Measurements from ENCODE around the gene SLC29A3.

Gene SLC29A3

DNA sequence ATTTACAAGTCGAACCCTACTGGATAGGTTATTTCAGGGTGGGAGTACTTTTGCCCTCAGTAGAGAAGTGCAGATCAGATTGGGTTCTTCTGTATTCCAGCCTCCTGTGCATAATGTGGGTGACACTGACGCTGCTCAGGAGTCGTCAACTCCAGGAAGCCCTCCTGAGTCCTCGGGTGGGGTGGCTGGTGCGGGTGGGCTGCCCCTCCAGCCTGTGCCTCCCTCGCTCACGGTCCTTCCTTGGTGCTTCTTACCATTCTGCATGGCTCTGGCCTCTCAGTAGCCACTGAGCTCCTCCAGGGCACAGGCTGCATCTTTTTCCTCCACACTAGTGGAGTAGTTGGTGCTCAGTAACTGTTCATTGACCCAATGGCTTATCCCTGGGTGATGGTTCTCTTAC lies 82.0 kb downstream of the SLC29A3 start:
- Histone ChIP-seq H3K9ac (ENCODE audit: low read depth, low read length) (no peak overlapping the region), H3K27me3 (ENCODE audit: insufficient read depth, low read length) (peaks cover 38% of the 10 kb centered on the region), H3K4me1 (ENCODE audit: insufficient read depth, low read length) (0 out of 2 replicates have a peak, but pooled peaks cover 5% of the 10 kb centered on the region), H3K4me3 (ENCODE audit: low read length) (no peak overlapping the region), H3K9me3 (ENCODE audit: insufficient read depth, low read depth, low read length) (no peaks in the 10 kb centered on the region), H3K27ac (ENCODE audit: low read length) (no peak overlapping the region), H3K36me3 (ENCODE audit: insufficient read depth, low read depth, low read length) (no peaks in the 10 kb centered on the region)

GRCh38 chr10:71402005-71402404 lies 82.9 kb downstream of the SLC29A3 start:
- Histone ChIP-seq H3K36me3 (ENCODE audit: insufficient read depth, low read depth, low read length) (no peaks in the 10 kb centered on the region), H3K4me3 (ENCODE audit: low read length) (no peak overlapping the region)

DNA sequence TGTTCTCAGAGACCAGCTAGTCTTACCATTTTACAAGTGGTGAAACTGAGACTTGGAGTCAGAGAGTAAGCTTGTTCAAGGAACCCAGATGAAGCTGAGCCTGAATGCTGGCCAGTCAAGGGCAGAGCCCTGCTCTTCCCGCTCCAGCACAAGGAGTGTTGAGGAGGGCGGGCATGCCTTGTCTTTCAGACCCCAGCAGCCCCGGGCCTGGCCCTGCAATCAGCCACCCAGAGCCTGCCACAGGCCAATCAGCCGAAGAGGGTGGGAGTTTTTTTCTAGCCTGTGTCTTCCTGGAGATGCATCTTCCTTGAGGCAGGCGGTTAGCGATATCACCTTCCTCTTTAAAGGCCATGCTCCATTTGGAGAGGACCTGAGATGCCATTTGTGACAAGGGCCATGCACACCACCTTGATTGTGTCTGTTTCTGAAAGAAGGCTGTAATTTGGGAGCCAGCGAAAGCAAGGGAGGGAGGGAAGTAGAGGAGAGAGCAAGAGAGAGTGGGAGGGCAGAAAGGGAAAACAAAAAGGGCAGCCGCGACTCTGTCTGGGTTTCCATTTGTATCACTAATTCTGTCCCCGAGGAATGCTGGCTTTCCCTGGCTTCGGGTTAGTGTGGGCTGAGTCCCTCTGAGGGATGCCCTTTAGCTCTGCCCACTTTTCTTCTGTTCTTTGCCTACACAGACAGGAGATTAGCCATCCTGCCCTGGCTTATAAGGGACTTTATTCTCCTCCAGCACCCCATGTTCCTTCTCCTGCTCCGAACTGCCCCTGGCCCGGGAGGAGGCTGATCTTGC lies 85.6 kb downstream of the SLC29A3 start:
- H3K27me3 ChIP-seq (ENCODE audit: insufficient read depth, low read length), result peaks cover 8% of the 10 kb centered on the region
- no peaks in the 10 kb centered on the region for H3K4me1 ChIP-seq (ENCODE audit: insufficient read depth, low read length)
- H3K27ac ChIP-seq (ENCODE audit: low read length), result no peak overlapping the region
- no peaks in the 10 kb centered on the region for H3K36me3 ChIP-seq (ENCODE audit: insufficient read depth, low read depth, low read length)
- H3K4me3 ChIP-seq (ENCODE audit: low read length), result no peak overlapping the region
- no peaks in the 10 kb centered on the region for H3K9me3 ChIP-seq (ENCODE audit: insufficient read depth, low read depth, low read length)
- H3K9ac ChIP-seq (ENCODE audit: low read depth, low read length), result no peak overlapping the region

More at GRCh38 chr10:71402005-71402404, 82.9 kb downstream of the SLC29A3 start:
- no peaks in the 10 kb centered on the region for H3K9me3 ChIP-seq (ENCODE audit: insufficient read depth, low read depth, low read length)
- H3K27me3 ChIP-seq (ENCODE audit: insufficient read depth, low read length), result peaks cover 35% of the 10 kb centered on the region
- H3K4me1 ChIP-seq (ENCODE audit: insufficient read depth, low read length), result 0 out of 2 replicates have a peak, but pooled peaks cover 5% of the 10 kb centered on the region
- H3K27ac ChIP-seq (ENCODE audit: low read length), result no peak overlapping the region
- no peak overlapping the region for H3K9ac ChIP-seq (ENCODE audit: low read depth, low read length)

DNA sequence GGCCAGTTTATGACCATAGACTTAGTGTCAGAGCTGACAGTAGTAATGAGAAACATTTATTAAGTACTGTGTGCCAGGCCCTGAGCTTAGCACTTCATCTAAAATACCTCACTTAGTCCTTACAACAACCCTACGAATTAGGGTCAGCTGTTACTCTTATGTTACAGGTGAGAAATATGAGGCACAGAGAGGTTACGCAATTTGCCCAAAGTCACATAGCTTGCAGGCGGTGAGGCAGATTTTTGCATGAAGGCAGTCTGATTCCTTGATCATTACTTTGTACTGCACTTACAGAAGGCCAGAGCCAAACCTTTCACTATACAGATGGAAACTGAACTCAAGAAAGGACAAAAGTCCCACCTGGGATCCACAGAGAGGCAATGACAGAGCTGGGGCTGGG lies 87.8 kb downstream of the SLC29A3 start:
- Histone ChIP-seq H3K27me3 (ENCODE audit: insufficient read depth, low read length) (no peaks in the 10 kb centered on the region), H3K4me1 (ENCODE audit: insufficient read depth, low read length) (no peaks in the 10 kb centered on the region), H3K27ac (ENCODE audit: low read length) (no peak overlapping the region), H3K36me3 (ENCODE audit: insufficient read depth, low read depth, low read length) (no peaks in the 10 kb centered on the region), H3K4me3 (ENCODE audit: low read length) (no peak overlapping the region), H3K9ac (ENCODE audit: low read depth, low read length) (no peak overlapping the region), H3K9me3 (ENCODE audit: insufficient read depth, low read depth, low read length) (peaks cover 9% of the 10 kb centered on the region)

DNA sequence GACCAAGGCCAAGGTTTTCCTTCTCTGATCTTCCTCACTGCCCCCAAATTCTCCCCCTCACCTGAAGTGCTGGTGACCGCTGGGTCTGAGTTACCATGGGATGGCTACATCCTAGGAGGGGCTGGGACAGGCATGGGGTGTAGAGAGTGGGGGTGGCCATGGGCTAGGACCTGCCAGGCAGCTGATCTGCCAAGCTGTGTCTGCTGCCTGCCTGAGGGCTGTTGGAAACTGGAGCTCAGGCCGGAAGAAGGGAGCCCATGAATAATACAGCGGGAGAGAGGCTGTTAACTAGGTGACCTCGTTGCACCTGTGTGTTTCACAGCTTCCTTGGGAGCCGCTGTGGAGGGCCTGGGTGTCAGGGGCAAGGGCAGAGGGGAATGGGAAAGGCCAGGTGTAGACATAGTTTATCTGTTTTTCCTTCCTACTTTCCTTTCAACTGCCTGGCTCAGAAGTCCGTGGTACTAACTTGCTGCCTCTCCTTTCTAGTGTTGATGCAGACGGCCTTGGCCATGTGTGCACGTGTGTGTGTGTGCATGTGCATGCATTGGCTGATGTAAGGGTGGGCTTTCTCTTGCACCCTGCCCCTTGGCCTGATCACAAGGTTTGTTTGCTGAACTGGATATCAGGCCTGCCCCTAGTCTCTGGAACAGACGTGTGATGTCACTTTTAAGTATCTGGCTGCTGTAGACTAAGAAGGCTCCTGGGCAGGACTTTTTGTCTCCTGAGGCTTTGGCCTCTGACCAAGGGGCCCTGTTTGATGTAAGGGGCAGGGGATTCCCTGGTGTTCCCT lies 89.6 kb downstream of the SLC29A3 start:
- H3K4me3 ChIP-seq (ENCODE audit: low read length), result no peak overlapping the region
- H3K27me3 ChIP-seq (ENCODE audit: insufficient read depth, low read length), result no peaks in the 10 kb centered on the region
- no peak overlapping the region for H3K9ac ChIP-seq (ENCODE audit: low read depth, low read length)
- no peaks in the 10 kb centered on the region for H3K4me1 ChIP-seq (ENCODE audit: insufficient read depth, low read length)
- H3K27ac ChIP-seq (ENCODE audit: low read length), result no peak overlapping the region
- H3K9me3 ChIP-seq (ENCODE audit: insufficient read depth, low read depth, low read length), result peaks cover 9% of the 10 kb centered on the region
- H3K36me3 ChIP-seq (ENCODE audit: insufficient read depth, low read depth, low read length), result no peaks in the 10 kb centered on the region

GRCh38 chr10:71409516-71410104 lies 90.6 kb downstream of the SLC29A3 start:
- no peak overlapping the region for H3K9ac ChIP-seq (ENCODE audit: low read depth, low read length)
- no peaks in the 10 kb centered on the region for H3K4me1 ChIP-seq (ENCODE audit: insufficient read depth, low read length)
- H3K27me3 ChIP-seq (ENCODE audit: insufficient read depth, low read length), result no peaks in the 10 kb centered on the region
- peaks cover 9% of the 10 kb centered on the region for H3K9me3 ChIP-seq (ENCODE audit: insufficient read depth, low read depth, low read length)
- H3K27ac ChIP-seq (ENCODE audit: low read length), result no peak overlapping the region
- no peak overlapping the region for H3K4me3 ChIP-seq (ENCODE audit: low read length)
- H3K36me3 ChIP-seq (ENCODE audit: insufficient read depth, low read depth, low read length), result no peaks in the 10 kb centered on the region

Measured in iPS-20b (cell line).